HepG2 (cell line): ENCODE measurements around the gene MRPL36. TPM values are rescaled to one million over a fixed set of nuclear protein-coding genes. Genes with fewer than 3 reads are reported as not detected.

ENCODE experiments used
- ATAC-seq: fragments of 200-7000 bp; cut with Tn5 transposase; 3 replicates; pipeline ENCODE4 v1.9.1; 2020; ENCODE audit warnings: mild to moderate bottlenecking, moderate library complexity
- BruUV-seq: library from RNA; stranded (reverse); fragments of 400-500 nt; replicated peaks from 2 replicates; lab custom pipeline; 2021; lab: Mats Ljungman, UMichigan
- CTCF ChIA-PET: fragments of 300-600 bp; formaldehyde crosslinking; extraction: SDS; loops from one replicate; lab custom pipeline; 2021; ENCODE audit warnings: low total read pairs, inconsistent platforms, low intra/inter-chr PET ratio; lab: Yijun Ruan, JAX
- POLR2A ChIA-PET: fragments of 350-600 bp; sonication (Branson Sonifier 250); formaldehyde crosslinking; loops from one replicate; lab custom pipeline; 2020; ENCODE audit warnings: antibody characterized with exemption, inconsistent platforms; lab: Yijun Ruan, JAX
- DNase-seq: peaks from one replicate; pipeline ENCODE4 v3.0.0-alpha.2; 2015; ENCODE audit warnings: low spot score
- FAIRE-seq: peaks from 3 replicates; lab custom pipeline; 2011; peaks lifted over from hg19 to GRCh38; lab: Jason Lieb, UNC
- H2AFZ ChIP-seq: one replicate; pipeline ENCODE4 v1.6.1; 2011; ENCODE audit warnings: low read length, inconsistent platforms
- H3K27ac ChIP-seq: fragments of 300-600 bp; 3 replicates; pipeline ENCODE4 v1.8.0; 2011; ENCODE audit warnings: mixed run types, mild to moderate bottlenecking, mixed read lengths, low read length, inconsistent platforms; ENCODE audit not compliant: insufficient read depth; ENCODE audit errors: extremely low read length
- H3K27me3 ChIP-seq, 2 experiments: fragments of 200-600 bp in 1 of 2; 2 replicates in 1 of 2; 3 replicates in 1 of 2; pipeline versions ENCODE4 v1.6.0 to v1.8.0; 2011; ENCODE audit warnings: low read length in 2 of 2, mild to moderate bottlenecking in 2 of 2, moderate library complexity in 2 of 2, inconsistent platforms in 1 of 2; ENCODE audit not compliant: insufficient read depth in 2 of 2, control insufficient read depth in 1 of 2
- H3K36me3 ChIP-seq, 2 experiments: fragments of 200-600 bp in 1 of 2; replicated peaks in 1 of 2; 2 replicates in 1 of 2; 3 replicates in 1 of 2; pipeline versions ENCODE4 v1.5.1 to v1.8.0; 2011; ENCODE audit warnings: low read length in 2 of 2, inconsistent platforms in 1 of 2; ENCODE audit not compliant: insufficient read depth in 2 of 2, control insufficient read depth in 1 of 2
- H3K4me1 ChIP-seq: 2 replicates; pipeline ENCODE4 v1.5.1; 2012; ENCODE audit warnings: low read length, inconsistent platforms; ENCODE audit not compliant: insufficient read depth
- H3K4me2 ChIP-seq: 2 replicates; pipeline ENCODE4 v1.6.0; 2011; ENCODE audit warnings: low read depth, low read length, inconsistent platforms
- H3K4me3 ChIP-seq, 3 experiments: fragments of 200-600 bp in 1 of 3; sonication (generic), shearing (Covaris generic) in 1 of 3; replicated peaks in 1 of 3; 2 replicates each; pipeline ENCODE4 v1.5.1; 2011 to 2016; ENCODE audit warnings: low read length in 3 of 3, inconsistent platforms in 2 of 3, low read depth in 2 of 3, mild to moderate bottlenecking in 2 of 3, control low read depth in 1 of 3, mixed read lengths in 1 of 3; ENCODE audit not compliant: insufficient read depth in 1 of 3
- H3K79me2 ChIP-seq: one replicate; pipeline ENCODE4 v1.6.1; 2011; ENCODE audit warnings: low read length, inconsistent platforms; ENCODE audit not compliant: insufficient read depth
- H3K9ac ChIP-seq: 2 replicates; pipeline ENCODE4 v1.6.0; 2011; ENCODE audit warnings: mild to moderate bottlenecking, low read depth, low read length, inconsistent platforms; ENCODE audit not compliant: insufficient read depth
- H3K9me3 ChIP-seq: 2 replicates; pipeline ENCODE4 v1.5.1; 2012; ENCODE audit warnings: mild to moderate bottlenecking, low read length
- H4K20me1 ChIP-seq: 2 replicates; pipeline ENCODE4 v1.6.0; 2011; ENCODE audit warnings: inconsistent platforms, mild to moderate bottlenecking, low read length, moderate library complexity; ENCODE audit not compliant: insufficient read depth
- HES4 ChIP-seq: sonication (generic); formaldehyde crosslinking; IDR thresholded peaks from 2 replicates; pipeline ENCODE4 v1.9.0; 2021; ENCODE audit warnings: mild to moderate bottlenecking, missing genetic modification reagents, borderline replicate concordance
- NBN ChIP-seq: fragments of 450-650 bp; conservative IDR thresholded peaks from 2 replicates; pipeline ENCODE4 v1.6.1; 2017
- ZMYM2 ChIP-seq: sonication (generic); formaldehyde crosslinking; IDR thresholded peaks from 2 replicates; pipeline ENCODE4 v1.8.0; 2022; ENCODE audit warnings: mild to moderate bottlenecking, missing genetic modification reagents
- ZNF616 ChIP-seq: sonication (generic); formaldehyde crosslinking; IDR thresholded peaks from 2 replicates; pipeline ENCODE4 v1.5.0; 2020; ENCODE audit warnings: low read depth, mild to moderate bottlenecking, missing genetic modification reagents
- ZNF83 ChIP-seq: sonication (generic); formaldehyde crosslinking; IDR thresholded peaks from 2 replicates; pipeline ENCODE4 v1.4.0; 2020; ENCODE audit warnings: missing genetic modification reagents, mild to moderate bottlenecking, borderline replicate concordance
- WGBS: methylation state at CpG from one replicate; pipeline ENCODE4 v1.1.6; 2017; ENCODE audit warnings: low lambda C conversion rate; 5-methylcytosine and 5-hydroxymethylcytosine counted together
- in situ Hi-C: cut with HindIII; loops from 2 replicates; pipeline ENCODE4 v1.10.0; 2017; ENCODE audit warnings: low pct_unique_long_range_greater_than_20kb; ENCODE audit not compliant: extremely low pct_ligation_motif_present
- intact Hi-C: fragments of 100-400 bp; cut with micrococcal nuclease; formaldehyde crosslinking; loops from one replicate; pipeline ENCODE4 v1.10.0; 2022; ENCODE audit not compliant: unreplicated experiment
- polyA plus RNA-seq, 8 experiments: library from polyadenylated mRNA; depleted of rRNA in 3 of 8; stranded (reverse) in 7 of 8; unstranded in 1 of 8; fragments of >200 nt; fragmentation: Illumina TruSeq in 4 of 8; extraction: Trizol in 4 of 8; gene quantifications; 2 replicates each; pipeline versions ENCODE4 v1.2.1 to v1.2.3, GENCODE V29; 2011 to 2016; ENCODE audit warnings: low read depth in 4 of 8, missing spikeins in 1 of 8, mixed read lengths in 1 of 8; ENCODE audit not compliant: insufficient read depth in 1 of 8
- total RNA-seq, 5 experiments: library from RNA; depleted of rRNA; stranded (reverse); fragments of >200 nt; fragmentation: Illumina TruSeq; extraction: Trizol; gene quantifications; 2 replicates each; pipeline ENCODE4 v1.2.3, GENCODE V29; 2016; ENCODE audit warnings: low read depth in 1 of 5
- TF ChIP-seq, protein P1 (sequence below), 2 experiments: fragments of 450-650 bp in 1 of 2; sonication (generic) in 1 of 2; formaldehyde crosslinking in 1 of 2; IDR thresholded peaks; 2 replicates each; pipeline versions ENCODE4 v1.6.1 to v1.8.0; 2016 to 2022; ENCODE audit warnings: antibody characterized with exemption in 1 of 2, mild to moderate bottlenecking in 1 of 2, missing genetic modification reagents in 1 of 2
- TF ChIP-seq, protein P2 (sequence below): sonication (generic); formaldehyde crosslinking; IDR thresholded peaks from 2 replicates; pipeline ENCODE4 v1.9.0; 2021; ENCODE audit warnings: missing genetic modification reagents, mild to moderate bottlenecking, borderline replicate concordance

The MRPL36 gene
- total and polyA plus RNA-seq, 2 of the 13 experiments (the other 11 are each of a cell fraction or from before 2014, with no cell fraction given) = 71.3 to 113 TPM

DNA sequence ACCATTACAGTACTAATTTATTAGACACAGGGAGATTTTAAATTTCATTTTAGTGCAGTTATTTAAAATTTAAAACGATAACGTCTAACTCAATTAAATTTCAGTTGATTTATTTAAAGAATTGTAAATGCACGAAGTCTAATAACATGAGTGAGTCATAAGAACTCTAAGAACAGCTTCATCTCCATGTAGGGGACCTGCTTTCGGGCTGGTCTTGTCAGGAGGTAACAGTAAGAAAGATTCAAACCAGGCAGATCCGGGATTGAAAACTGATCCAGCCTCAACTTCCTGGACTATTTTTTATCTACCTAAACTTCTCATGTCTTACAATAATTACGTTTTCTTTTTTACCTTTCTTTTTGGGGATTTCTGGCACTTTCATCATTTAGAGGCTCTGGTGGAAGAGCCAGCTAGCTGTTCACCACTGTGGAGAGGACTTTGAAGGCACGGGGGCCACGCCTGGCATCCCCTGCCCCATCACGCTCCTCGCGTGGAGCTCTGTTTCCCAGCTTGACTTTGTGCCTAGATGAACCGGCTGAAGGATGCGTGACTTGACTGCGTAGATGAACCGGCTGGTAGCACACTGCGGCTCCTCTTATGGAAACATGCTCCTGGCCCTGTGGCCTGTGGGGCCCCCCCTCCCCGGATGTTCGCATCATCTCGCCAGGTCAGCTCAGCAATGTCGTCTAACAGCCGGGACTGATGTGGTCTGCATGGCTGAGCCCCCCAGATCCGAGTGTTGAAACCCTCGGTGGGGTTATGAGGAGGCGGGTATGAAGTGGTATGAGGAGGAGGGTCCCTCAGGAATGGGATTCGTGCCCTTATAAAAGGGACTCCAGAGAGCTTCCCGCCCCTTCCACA is 27.6 kb upstream of the MRPL36 start:
- CTCF ChIA-PET = no interaction called here
- H3K9me3 ChIP-seq = no peaks in the 10 kb centered on the region
- no TSS peak for BruUV-seq
- no peaks in the 10 kb centered on the region for H4K20me1 ChIP-seq
- no peak overlapping the region for H3K9ac ChIP-seq
- POLR2A ChIA-PET = no interaction called here
- 0 out of 5 replicates have a peak, but pooled peaks cover 2 to 9% of the 10 kb centered on the region in 2 experiments for H3K36me3 ChIP-seq
- DNase-seq = no peak
- no peak overlapping the region for H3K27ac ChIP-seq
- in situ Hi-C loops (no loop called here), intact Hi-C loops (no loop called here)
- no peak for ATAC-seq
- no peak overlapping the region for H3K4me2 ChIP-seq
- H3K27me3 ChIP-seq = no peaks in the 10 kb centered on the region
- peaks cover 10% of the 10 kb centered on the region for H3K4me1 ChIP-seq
- 97% methylated on average over 23 of the region's 26 CpGs for WGBS
- no peak for FAIRE-seq
- no peak overlapping the region for H2AFZ ChIP-seq
- H3K79me2 ChIP-seq = no peaks in the 10 kb centered on the region
- H3K4me3 ChIP-seq = no peak overlapping the region
- TF ChIP-seq ZNF83 (CRISPR knock-in tag) (no peak), HES4 (CRISPR knock-in tag) (no peak), NBN (no peak), ZNF616 (CRISPR knock-in tag) (no peak), ZMYM2 (no peak)
- TF ChIP-seq, protein P1, sequence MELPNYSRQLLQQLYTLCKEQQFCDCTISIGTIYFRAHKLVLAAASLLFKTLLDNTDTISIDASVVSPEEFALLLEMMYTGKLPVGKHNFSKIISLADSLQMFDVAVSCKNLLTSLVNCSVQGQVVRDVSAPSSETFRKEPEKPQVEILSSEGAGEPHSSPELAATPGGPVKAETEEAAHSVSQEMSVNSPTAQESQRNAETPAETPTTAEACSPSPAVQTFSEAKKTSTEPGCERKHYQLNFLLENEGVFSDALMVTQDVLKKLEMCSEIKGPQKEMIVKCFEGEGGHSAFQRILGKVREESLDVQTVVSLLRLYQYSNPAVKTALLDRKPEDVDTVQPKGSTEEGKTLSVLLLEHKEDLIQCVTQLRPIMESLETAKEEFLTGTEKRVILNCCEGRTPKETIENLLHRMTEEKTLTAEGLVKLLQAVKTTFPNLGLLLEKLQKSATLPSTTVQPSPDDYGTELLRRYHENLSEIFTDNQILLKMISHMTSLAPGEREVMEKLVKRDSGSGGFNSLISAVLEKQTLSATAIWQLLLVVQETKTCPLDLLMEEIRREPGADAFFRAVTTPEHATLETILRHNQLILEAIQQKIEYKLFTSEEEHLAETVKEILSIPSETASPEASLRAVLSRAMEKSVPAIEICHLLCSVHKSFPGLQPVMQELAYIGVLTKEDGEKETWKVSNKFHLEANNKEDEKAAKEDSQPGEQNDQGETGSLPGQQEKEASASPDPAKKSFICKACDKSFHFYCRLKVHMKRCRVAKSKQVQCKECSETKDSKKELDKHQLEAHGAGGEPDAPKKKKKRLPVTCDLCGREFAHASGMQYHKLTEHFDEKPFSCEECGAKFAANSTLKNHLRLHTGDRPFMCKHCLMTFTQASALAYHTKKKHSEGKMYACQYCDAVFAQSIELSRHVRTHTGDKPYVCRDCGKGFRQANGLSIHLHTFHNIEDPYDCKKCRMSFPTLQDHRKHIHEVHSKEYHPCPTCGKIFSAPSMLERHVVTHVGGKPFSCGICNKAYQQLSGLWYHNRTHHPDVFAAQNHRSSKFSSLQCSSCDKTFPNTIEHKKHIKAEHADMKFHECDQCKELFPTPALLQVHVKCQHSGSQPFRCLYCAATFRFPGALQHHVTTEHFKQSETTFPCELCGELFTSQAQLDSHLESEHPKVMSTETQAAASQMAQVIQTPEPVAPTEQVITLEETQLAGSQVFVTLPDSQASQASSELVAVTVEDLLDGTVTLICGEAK (IDR thresholded peaks at IDR 0.05) = no peak
- TF ChIP-seq, protein P1 (CRISPR knock-in tag; IDR thresholded peaks at IDR 0.05) = no peak
- TF ChIP-seq, protein P2, sequence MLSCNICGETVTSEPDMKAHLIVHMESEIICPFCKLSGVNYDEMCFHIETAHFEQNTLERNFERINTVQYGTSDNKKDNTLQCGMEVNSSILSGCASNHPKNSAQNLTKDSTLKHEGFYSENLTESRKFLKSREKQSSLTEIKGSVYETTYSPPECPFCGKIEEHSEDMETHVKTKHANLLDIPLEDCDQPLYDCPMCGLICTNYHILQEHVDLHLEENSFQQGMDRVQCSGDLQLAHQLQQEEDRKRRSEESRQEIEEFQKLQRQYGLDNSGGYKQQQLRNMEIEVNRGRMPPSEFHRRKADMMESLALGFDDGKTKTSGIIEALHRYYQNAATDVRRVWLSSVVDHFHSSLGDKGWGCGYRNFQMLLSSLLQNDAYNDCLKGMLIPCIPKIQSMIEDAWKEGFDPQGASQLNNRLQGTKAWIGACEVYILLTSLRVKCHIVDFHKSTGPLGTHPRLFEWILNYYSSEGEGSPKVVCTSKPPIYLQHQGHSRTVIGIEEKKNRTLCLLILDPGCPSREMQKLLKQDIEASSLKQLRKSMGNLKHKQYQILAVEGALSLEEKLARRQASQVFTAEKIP (CRISPR knock-in tag) = no peak
